GM23248 (cell line): ENCODE measurements around the gene MAP3K12. TPM values are rescaled to one million over a fixed set of nuclear protein-coding genes. Genes with fewer than 3 reads are reported as not detected.

Experiments
- DNase-seq: peaks from one replicate; pipeline ENCODE4 v3.0.0-alpha.2; 2015
- H2AFZ ChIP-seq: fragments of 200-600 bp; sonication (generic); 2 replicates; pipeline ENCODE4 v1.6.1; 2016; ENCODE audit warnings: antibody characterized with exemption
- H3F3A ChIP-seq: fragments of 200-600 bp; sonication (generic); 2 replicates; pipeline ENCODE4 v1.6.1; 2016; ENCODE audit warnings: mild to moderate bottlenecking, antibody characterized with exemption, mixed run types; ENCODE audit not compliant: insufficient read depth
- H3K27ac ChIP-seq: fragments of 200-600 bp; sonication (generic); 2 replicates; pipeline ENCODE4 v1.5.1; 2016; ENCODE audit warnings: mild to moderate bottlenecking
- H3K27me3 ChIP-seq: fragments of 200-600 bp; sonication (generic); replicated peaks from 2 replicates; pipeline ENCODE4 v1.6.1; 2016; ENCODE audit warnings: mild to moderate bottlenecking; ENCODE audit not compliant: insufficient read depth
- H3K36me3 ChIP-seq: fragments of 200-600 bp; sonication (generic); 2 replicates; pipeline ENCODE4 v1.6.1; 2016; ENCODE audit warnings: low read depth, mild to moderate bottlenecking
- H3K4me1 ChIP-seq: fragments of 200-600 bp; sonication (generic); 2 replicates; pipeline ENCODE4 v1.6.1; 2016; ENCODE audit warnings: mild to moderate bottlenecking; ENCODE audit not compliant: insufficient read depth
- H3K4me2 ChIP-seq: fragments of 200-600 bp; sonication (generic); one replicate; pipeline ENCODE4 v1.6.1; 2016; ENCODE audit warnings: mild to moderate bottlenecking; ENCODE audit not compliant: unreplicated experiment
- H3K4me3 ChIP-seq: fragments of 200-600 bp; sonication (generic); 2 replicates; pipeline ENCODE4 v1.5.1; 2016; ENCODE audit warnings: mild to moderate bottlenecking
- H3K79me2 ChIP-seq: fragments of 200-600 bp; sonication (generic); 2 replicates; pipeline ENCODE4 v1.6.1; 2016; ENCODE audit warnings: mild to moderate bottlenecking; ENCODE audit not compliant: insufficient read depth
- H3K9ac ChIP-seq: fragments of 200-600 bp; sonication (generic); 2 replicates; pipeline ENCODE4 v1.6.1; 2016; ENCODE audit warnings: mild to moderate bottlenecking
- H3K9me2 ChIP-seq: fragments of 200-600 bp; sonication (generic); 2 replicates; pipeline ENCODE4 v1.6.1; 2016; ENCODE audit warnings: mixed run types, mild to moderate bottlenecking, moderate library complexity; ENCODE audit not compliant: insufficient read depth
- H3K9me3 ChIP-seq: fragments of 200-600 bp; sonication (generic); one replicate; pipeline ENCODE4 v1.6.1; 2017; ENCODE audit warnings: low read depth
- H4K20me1 ChIP-seq: fragments of 200-600 bp; sonication (generic); 2 replicates; pipeline ENCODE4 v1.6.0; 2016; ENCODE audit not compliant: insufficient read depth
- EZH2 ChIP-seq: fragments of 200-600 bp; sonication (generic); IDR thresholded peaks from 2 replicates; pipeline ENCODE4 v1.6.1; 2018; ENCODE audit warnings: antibody characterized with exemption, mild to moderate bottlenecking; ENCODE audit not compliant: insufficient read depth, poor library complexity, severe bottlenecking
- EZH2phosphoT487 ChIP-seq: fragments of 200-600 bp; sonication (generic); IDR thresholded peaks from 2 replicates; pipeline ENCODE4 v1.6.1; 2018; ENCODE audit warnings: antibody characterized with exemption, moderate library complexity, mild to moderate bottlenecking, low read depth; ENCODE audit not compliant: insufficient read depth
- WGBS, 2 experiments: methylation state at CpG; one replicate each; pipeline ENCODE4 v1.1.6; 2015 to 2017; ENCODE audit warnings: low lambda C conversion rate in 2 of 2, low coverage in 1 of 2; ENCODE audit errors: missing lambda C conversion rate in 2 of 2; 5-methylcytosine and 5-hydroxymethylcytosine counted together
- in situ Hi-C: fragments of 300-500 bp; cut with MboI; formaldehyde crosslinking; loops from 2 replicates; pipeline ENCODE4 v1.15.0; 2020
- polyA plus RNA-seq: library from polyadenylated mRNA; unstranded; fragments of >200 nt; fragmentation: Nextera tagmentation; extraction: Ambion mirVana; gene quantifications from 2 replicates; pipeline ENCODE4 v1.2.1, GENCODE V29; 2016
- total RNA-seq: library from RNA; depleted of rRNA; stranded (reverse); fragments of >200 nt; shearing (Covaris generic); gene quantifications from 2 replicates; pipeline ENCODE4 v1.2.3, GENCODE V29; 2014

MAP3K12 gene
- total and polyA plus RNA-seq, 2 experiments from 2014 or later, result 8.7 to 37.4 TPM

DNA sequence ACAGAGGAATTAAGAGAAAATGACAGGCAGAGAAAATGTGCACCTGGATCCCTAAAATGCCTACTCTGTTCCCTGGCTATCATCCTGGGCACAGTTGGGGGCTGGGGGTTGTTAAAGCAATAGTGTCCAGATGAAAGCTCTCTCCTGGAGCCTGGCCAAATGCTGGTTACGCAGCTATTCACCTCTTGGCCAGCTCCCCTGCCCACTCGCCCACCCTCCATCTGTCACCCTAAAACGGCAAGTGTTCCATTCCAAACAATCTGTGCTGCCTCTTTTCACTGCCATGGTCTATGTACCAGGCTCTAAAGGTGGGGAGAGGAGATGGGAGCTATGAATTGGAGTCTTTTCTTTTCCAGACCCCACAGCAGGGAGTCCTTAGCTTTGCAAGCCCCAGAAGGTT lies 32.8 kb upstream of the MAP3K12 start:
- H3K79me2 ChIP-seq, result no peaks in the 10 kb centered on the region
- peaks cover 55% of the 10 kb centered on the region for H3K36me3 ChIP-seq
- H3K9ac ChIP-seq, result no peak overlapping the region
- 48 to 53% methylated on average over 3 of the region's 3 CpGs for WGBS, 2 experiments
- no peaks in the 10 kb centered on the region for H3K9me3 ChIP-seq
- TF ChIP-seq EZH2phosphoT487, result no peak
- no peak for TF ChIP-seq EZH2
- no peak overlapping the region for H3K4me3 ChIP-seq
- no peak overlapping the region for H3K4me2 ChIP-seq
- H3K9me2 ChIP-seq, result no peaks in the 10 kb centered on the region
- H2AFZ ChIP-seq, result no peak overlapping the region
- H4K20me1 ChIP-seq, result no peaks in the 10 kb centered on the region
- H3K4me1 ChIP-seq, result 0 out of 2 replicates have a peak, but pooled peaks cover 4% of the 10 kb centered on the region
- no peak overlapping the region for H3K27ac ChIP-seq
- peaks cover 7% of the 10 kb centered on the region; the same call in 1 of the 2 replicates for H3F3A ChIP-seq
- in situ Hi-C loops, result no loop called here
- DNase-seq, result no peak
- H3K27me3 ChIP-seq, result no peaks in the 10 kb centered on the region

DNA sequence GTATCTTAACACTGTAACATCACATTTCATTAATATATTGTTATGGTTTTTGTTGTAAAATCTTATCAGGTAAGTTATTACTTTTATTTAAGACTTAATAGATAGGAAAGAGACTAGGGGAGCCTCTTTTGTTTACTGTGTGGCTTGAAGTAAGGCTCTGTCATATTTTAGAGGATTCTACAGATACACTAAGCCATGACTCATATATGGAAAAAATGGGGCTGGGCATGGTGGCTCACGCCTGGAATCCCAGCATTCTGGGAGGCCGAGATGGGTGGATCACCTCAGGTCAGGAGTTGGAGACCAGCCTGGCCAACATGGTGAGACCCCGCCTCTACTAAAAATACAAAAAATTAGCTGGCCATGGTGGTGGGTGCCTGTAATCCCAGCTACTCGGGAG lies 31.7 kb upstream of the MAP3K12 start:
- Histone ChIP-seq H3K4me3 (no peak overlapping the region), H3K27ac (peak overlapping the region; percentile 16), H3K4me2 (no peak overlapping the region), H2AFZ (no peak overlapping the region), H3K27me3 (no peaks in the 10 kb centered on the region), H4K20me1 (no peaks in the 10 kb centered on the region), H3K9ac (no peak overlapping the region), H3F3A (peaks cover 7% of the 10 kb centered on the region; the same call in 1 of the 2 replicates), H3K4me1 (0 out of 2 replicates have a peak, but pooled peaks cover 4% of the 10 kb centered on the region), H3K9me2 (no peaks in the 10 kb centered on the region), H3K79me2 (no peaks in the 10 kb centered on the region), H3K9me3 (no peaks in the 10 kb centered on the region), H3K36me3 (peaks cover 51% of the 10 kb centered on the region)
- no peak for TF ChIP-seq EZH2
- TF ChIP-seq EZH2phosphoT487, result no peak
- DNase-seq, result peak; percentile 69
- 68 to 77% methylated on average over 4 of the region's 4 CpGs for WGBS, 2 experiments
- in situ Hi-C loops, result no loop called here

DNA sequence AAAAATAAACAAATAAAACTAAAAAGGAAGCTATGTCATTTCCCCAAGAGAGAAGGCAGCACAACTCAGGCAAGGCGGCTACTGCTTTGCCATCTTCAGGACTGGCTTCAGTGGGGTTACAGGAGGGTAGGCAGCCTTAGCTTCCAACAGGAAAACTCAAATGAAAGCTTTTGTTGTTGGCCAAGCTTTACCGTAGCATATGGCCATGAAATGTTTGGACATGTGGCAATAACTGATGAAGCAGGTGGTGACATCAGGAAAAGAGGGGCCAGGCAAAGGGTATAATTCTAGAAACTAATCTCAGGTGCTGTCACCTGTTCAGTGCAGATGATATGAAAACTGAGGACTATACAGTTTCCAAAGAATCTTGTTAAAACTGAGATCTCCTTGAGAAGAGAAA lies 30.8 kb upstream of the MAP3K12 start:
- H3K4me1 ChIP-seq, result 0 out of 2 replicates have a peak, but pooled peaks cover 4% of the 10 kb centered on the region
- H3K36me3 ChIP-seq, result peaks cover 47% of the 10 kb centered on the region
- H3K79me2 ChIP-seq, result no peaks in the 10 kb centered on the region
- H3F3A ChIP-seq, result peaks cover 7% of the 10 kb centered on the region; the same call in 1 of the 2 replicates
- H3K4me2 ChIP-seq, result no peak overlapping the region
- H2AFZ ChIP-seq, result no peak overlapping the region
- H3K9me3 ChIP-seq, result no peaks in the 10 kb centered on the region
- no peak for TF ChIP-seq EZH2phosphoT487
- TF ChIP-seq EZH2, result no peak
- no peaks in the 10 kb centered on the region for H3K27me3 ChIP-seq
- in situ Hi-C loops, result no loop called here
- 98% methylated on average over 2 of the region's 2 CpGs for WGBS, 2 experiments
- no peak overlapping the region for H3K4me3 ChIP-seq
- no peaks in the 10 kb centered on the region for H3K9me2 ChIP-seq
- H3K27ac ChIP-seq, result no peak overlapping the region
- no peaks in the 10 kb centered on the region for H4K20me1 ChIP-seq
- no peak overlapping the region for H3K9ac ChIP-seq
- DNase-seq, result no peak

DNA sequence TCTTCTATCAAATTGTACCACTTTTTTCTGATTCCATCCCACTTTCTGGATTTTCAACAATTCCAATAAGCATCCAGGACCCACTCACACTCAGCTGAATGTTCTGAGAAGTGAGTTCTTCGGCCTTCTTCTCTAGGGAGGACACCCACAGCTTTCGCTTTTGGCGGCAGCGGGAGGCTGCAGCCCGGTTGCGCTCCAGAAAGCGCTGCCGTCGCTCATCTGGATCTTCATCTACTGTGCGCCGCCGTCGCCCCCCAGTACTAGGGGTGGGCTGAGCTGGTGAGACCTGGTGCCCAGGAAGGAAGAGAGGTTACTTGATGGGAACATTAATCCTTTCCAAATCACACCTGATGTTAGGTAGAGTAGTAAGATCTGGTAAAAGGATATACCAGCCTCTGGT lies 25.2 kb upstream of the MAP3K12 start:
- Histone ChIP-seq H3K79me2 (no peaks in the 10 kb centered on the region), H2AFZ (no peak overlapping the region), H3F3A (no peaks in the 10 kb centered on the region), H3K27ac (no peak overlapping the region), H3K4me1 (no peaks in the 10 kb centered on the region), H3K27me3 (no peaks in the 10 kb centered on the region), H3K9me2 (no peaks in the 10 kb centered on the region), H3K4me3 (no peak overlapping the region), H3K9me3 (no peaks in the 10 kb centered on the region), H4K20me1 (no peaks in the 10 kb centered on the region), H3K36me3 (peaks cover 54% of the 10 kb centered on the region), H3K9ac (no peak overlapping the region), H3K4me2 (no peak overlapping the region)
- 94 to 98% methylated on average over 13 of the region's 13 CpGs for WGBS, 2 experiments
- DNase-seq, result no peak
- in situ Hi-C loops, result no loop called here
- TF ChIP-seq EZH2phosphoT487 (no peak), EZH2 (no peak)

DNA sequence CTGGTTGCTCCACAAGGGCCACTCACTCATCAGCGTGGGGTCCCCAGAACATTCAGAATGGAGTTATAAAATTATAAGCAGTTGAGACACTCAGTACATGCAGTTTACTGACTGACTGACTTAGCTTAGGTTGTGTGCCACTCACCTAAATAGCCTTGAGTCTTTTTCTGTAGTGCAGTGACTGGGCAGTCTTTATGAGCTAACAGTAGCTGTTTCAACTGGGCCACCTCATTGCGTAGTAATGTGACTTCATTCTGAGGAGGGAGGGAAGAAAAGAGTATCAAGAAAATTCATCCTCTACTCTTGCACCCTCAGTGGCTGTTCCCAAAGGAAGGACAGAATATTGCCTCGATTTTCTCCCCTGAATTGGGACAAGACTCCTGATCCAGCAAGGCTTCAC lies 23.9 kb upstream of the MAP3K12 start:
- Histone ChIP-seq H4K20me1 (no peaks in the 10 kb centered on the region), H3K4me3 (no peak overlapping the region), H3K27me3 (no peaks in the 10 kb centered on the region), H3K36me3 (peaks cover 59% of the 10 kb centered on the region), H3K9me3 (no peaks in the 10 kb centered on the region), H3K9me2 (no peaks in the 10 kb centered on the region), H3K79me2 (no peaks in the 10 kb centered on the region), H3K9ac (no peak overlapping the region), H2AFZ (no peak overlapping the region), H3K4me1 (no peaks in the 10 kb centered on the region), H3F3A (no peaks in the 10 kb centered on the region), H3K4me2 (no peak overlapping the region), H3K27ac (no peak overlapping the region)
- 79 to 90% methylated on average over 3 of the region's 3 CpGs for WGBS, 2 experiments
- TF ChIP-seq EZH2phosphoT487 (no peak), EZH2 (no peak)
- DNase-seq, result peak; percentile 16
- in situ Hi-C loops, result no loop called here
